ENCODE data around the gene PAMR1. TPM values are rescaled to one million over a fixed set of nuclear protein-coding genes. Genes with fewer than 3 reads are reported as not detected.

PAMR1 gene
- not detected for total RNA-seq

GRCh38 chr11:35525501-35526175 is at the start of gene PAMR1:
PAMR1 (minus strand) TSS chr11:35525616; CDS start chr11:35525585, 31 bp downstream.
- ChIA-PET CTCF (interaction anchor here (0.9 kb wide), 1 partner anchor 24 kb away, joined by 3 read pairs; no protein-coding TSS in a partner anchor), POLR2A (no interaction called here)
- no peaks in the 10 kb centered on the region for H3K4me1 Mint-ChIP-seq
- no peak within 1 kb of the TSS for H3K4me3 Mint-ChIP-seq
- no peak within 1 kb of the TSS for H3K27ac Mint-ChIP-seq
- H3K27me3 Mint-ChIP-seq: peaks cover 71% of the 10 kb centered on the region
- H3K36me3 Mint-ChIP-seq (ENCODE audit: low read depth): no peaks in the 10 kb centered on the region
- DNase-seq: no peak
- H3K9me3 Mint-ChIP-seq: no peaks in the 10 kb centered on the region

- Mint-ChIP-seq H3K27me3 (peaks cover 16% of the 10 kb centered on the region), H3K4me1 (no peaks in the 10 kb centered on the region), H3K4me3 (no peak overlapping the region), H3K27ac (no peak overlapping the region), H3K9me3 (no peaks in the 10 kb centered on the region), H3K36me3 (ENCODE audit: low read depth) (no peaks in the 10 kb centered on the region)
- ChIA-PET CTCF (no interaction called here), POLR2A (no interaction called here)
- no peak for DNase-seq
These were observed 46.3 kb upstream of the PAMR1 start for GRCh38 chr11:35571696-35572095.

GRCh38 chr11:35567737-35568465 is 42.5 kb upstream of the PAMR1 start:
- H3K4me3 Mint-ChIP-seq: no peak overlapping the region
- H3K4me1 Mint-ChIP-seq: no peaks in the 10 kb centered on the region
- no peaks in the 10 kb centered on the region for H3K36me3 Mint-ChIP-seq (ENCODE audit: low read depth)
- H3K27me3 Mint-ChIP-seq: peaks cover 18% of the 10 kb centered on the region
- no peak overlapping the region for H3K27ac Mint-ChIP-seq
- H3K9me3 Mint-ChIP-seq: no peaks in the 10 kb centered on the region
- no peak for DNase-seq
- POLR2A ChIA-PET: no interaction called here
- CTCF ChIA-PET: no interaction called here

- Mint-ChIP-seq H3K4me3 (no peak overlapping the region), H3K9me3 (no peaks in the 10 kb centered on the region), H3K27ac (no peak overlapping the region), H3K4me1 (no peaks in the 10 kb centered on the region), H3K27me3 (peaks cover 23% of the 10 kb centered on the region), H3K36me3 (ENCODE audit: low read depth) (no peaks in the 10 kb centered on the region)
- ChIA-PET CTCF (no interaction called here), POLR2A (no interaction called here)
- DNase-seq: no peak
These were observed 41.5 kb upstream of the PAMR1 start for GRCh38 chr11:35566885-35567284.

- H3K9me3 Mint-ChIP-seq: no peaks in the 10 kb centered on the region
- H3K27me3 Mint-ChIP-seq: peaks cover 25% of the 10 kb centered on the region
These were observed 40.8 kb upstream of the PAMR1 start for GRCh38 chr11:35566181-35566580.

GRCh38 chr11:35564245-35564595 is 38.8 kb upstream of the PAMR1 start:
- POLR2A ChIA-PET: no interaction called here
- Mint-ChIP-seq H3K36me3 (ENCODE audit: low read depth) (no peaks in the 10 kb centered on the region), H3K27ac (no peak overlapping the region), H3K9me3 (no peaks in the 10 kb centered on the region), H3K4me3 (no peak overlapping the region), H3K4me1 (no peaks in the 10 kb centered on the region), H3K27me3 (peaks cover 26% of the 10 kb centered on the region)
- CTCF ChIA-PET: no interaction called here
- no peak for DNase-seq

More at GRCh38 chr11:35566181-35566580, 40.8 kb upstream of the PAMR1 start:
- DNase-seq: no peak
- ChIA-PET CTCF (interaction anchor here (0.5 kb wide), 1 partner anchor 267 kb away, joined by 3 read pairs; no protein-coding TSS in a partner anchor), POLR2A (no interaction called here)
- Mint-ChIP-seq H3K27ac (no peak overlapping the region), H3K4me1 (no peaks in the 10 kb centered on the region), H3K36me3 (ENCODE audit: low read depth) (no peaks in the 10 kb centered on the region), H3K4me3 (no peak overlapping the region)

GRCh38 chr11:35563484-35564244 is 38.2 kb upstream of the PAMR1 start:
- Mint-ChIP-seq H3K4me1 (no peaks in the 10 kb centered on the region), H3K36me3 (ENCODE audit: low read depth) (no peaks in the 10 kb centered on the region), H3K27me3 (peaks cover 25% of the 10 kb centered on the region), H3K4me3 (no peak overlapping the region), H3K9me3 (no peaks in the 10 kb centered on the region), H3K27ac (no peak overlapping the region)
- no peak for DNase-seq
- ChIA-PET POLR2A (no interaction called here), CTCF (no interaction called here)

- Mint-ChIP-seq H3K4me1 (no peaks in the 10 kb centered on the region), H3K27ac (no peak overlapping the region), H3K36me3 (ENCODE audit: low read depth) (no peaks in the 10 kb centered on the region), H3K27me3 (peaks cover 23% of the 10 kb centered on the region), H3K4me3 (no peak overlapping the region), H3K9me3 (no peaks in the 10 kb centered on the region)
- ChIA-PET CTCF (no interaction called here), POLR2A (no interaction called here)
- no peak for DNase-seq
These were observed 34.5 kb upstream of the PAMR1 start for GRCh38 chr11:35559949-35560348.

- H3K9me3 Mint-ChIP-seq: no peaks in the 10 kb centered on the region
- no peaks in the 10 kb centered on the region for H3K36me3 Mint-ChIP-seq (ENCODE audit: low read depth)
- ChIA-PET POLR2A (no interaction called here), CTCF (no interaction called here)
- peaks cover 30% of the 10 kb centered on the region for H3K27me3 Mint-ChIP-seq
- H3K4me1 Mint-ChIP-seq: no peaks in the 10 kb centered on the region
- no peak overlapping the region for H3K27ac Mint-ChIP-seq
- DNase-seq: no peak
- H3K4me3 Mint-ChIP-seq: no peak overlapping the region
These were observed 33.1 kb upstream of the PAMR1 start for GRCh38 chr11:35558513-35558912.

GRCh38 chr11:35555488-35555887 is 30.1 kb upstream of the PAMR1 start:
- CTCF ChIA-PET: no interaction called here

GRCh38 chr11:35554491-35555437 is 29.3 kb upstream of the PAMR1 start:
- no peaks in the 10 kb centered on the region for H3K4me1 Mint-ChIP-seq
- H3K27ac Mint-ChIP-seq: no peak overlapping the region
- H3K36me3 Mint-ChIP-seq (ENCODE audit: low read depth): no peaks in the 10 kb centered on the region
- ChIA-PET POLR2A (no interaction called here), CTCF (no interaction called here)
- no peak for DNase-seq
- H3K4me3 Mint-ChIP-seq: no peak overlapping the region
- H3K9me3 Mint-ChIP-seq: no peaks in the 10 kb centered on the region
- H3K27me3 Mint-ChIP-seq: peaks cover 10% of the 10 kb centered on the region

More at GRCh38 chr11:35555488-35555887, 30.1 kb upstream of the PAMR1 start:
- Mint-ChIP-seq H3K4me1 (no peaks in the 10 kb centered on the region), H3K27ac (no peak overlapping the region), H3K4me3 (no peak overlapping the region), H3K36me3 (ENCODE audit: low read depth) (no peaks in the 10 kb centered on the region), H3K9me3 (no peaks in the 10 kb centered on the region), H3K27me3 (peaks cover 16% of the 10 kb centered on the region)
- DNase-seq: no peak
- POLR2A ChIA-PET: no interaction called here

- peaks cover 11% of the 10 kb centered on the region for H3K27me3 Mint-ChIP-seq
- no peak overlapping the region for H3K4me3 Mint-ChIP-seq
- no peaks in the 10 kb centered on the region for H3K4me1 Mint-ChIP-seq
- ChIA-PET CTCF (no interaction called here), POLR2A (no interaction called here)
- H3K9me3 Mint-ChIP-seq: no peaks in the 10 kb centered on the region
- H3K36me3 Mint-ChIP-seq (ENCODE audit: low read depth): no peaks in the 10 kb centered on the region
- H3K27ac Mint-ChIP-seq: no peak overlapping the region
- DNase-seq: no peak
These were observed 28.4 kb upstream of the PAMR1 start for GRCh38 chr11:35553831-35554230.
